GM18867 (cell line): Measurements from ENCODE around the gene PRPF4.
"Not testable (repeated sequence)": the region's sequence is repeated elsewhere in the genome, so short reads cannot be mapped to it uniquely, and the experiment has no call there.

Experiments used
- ATAC-seq: cut with Tn5 transposase; IDR thresholded peaks from one replicate; pipeline ENCODE4 v1.9.1; 2021; ENCODE audit warnings: mild to moderate bottlenecking, moderate library complexity; ENCODE audit not compliant: unreplicated experiment

The PRPF4 gene

DNA sequence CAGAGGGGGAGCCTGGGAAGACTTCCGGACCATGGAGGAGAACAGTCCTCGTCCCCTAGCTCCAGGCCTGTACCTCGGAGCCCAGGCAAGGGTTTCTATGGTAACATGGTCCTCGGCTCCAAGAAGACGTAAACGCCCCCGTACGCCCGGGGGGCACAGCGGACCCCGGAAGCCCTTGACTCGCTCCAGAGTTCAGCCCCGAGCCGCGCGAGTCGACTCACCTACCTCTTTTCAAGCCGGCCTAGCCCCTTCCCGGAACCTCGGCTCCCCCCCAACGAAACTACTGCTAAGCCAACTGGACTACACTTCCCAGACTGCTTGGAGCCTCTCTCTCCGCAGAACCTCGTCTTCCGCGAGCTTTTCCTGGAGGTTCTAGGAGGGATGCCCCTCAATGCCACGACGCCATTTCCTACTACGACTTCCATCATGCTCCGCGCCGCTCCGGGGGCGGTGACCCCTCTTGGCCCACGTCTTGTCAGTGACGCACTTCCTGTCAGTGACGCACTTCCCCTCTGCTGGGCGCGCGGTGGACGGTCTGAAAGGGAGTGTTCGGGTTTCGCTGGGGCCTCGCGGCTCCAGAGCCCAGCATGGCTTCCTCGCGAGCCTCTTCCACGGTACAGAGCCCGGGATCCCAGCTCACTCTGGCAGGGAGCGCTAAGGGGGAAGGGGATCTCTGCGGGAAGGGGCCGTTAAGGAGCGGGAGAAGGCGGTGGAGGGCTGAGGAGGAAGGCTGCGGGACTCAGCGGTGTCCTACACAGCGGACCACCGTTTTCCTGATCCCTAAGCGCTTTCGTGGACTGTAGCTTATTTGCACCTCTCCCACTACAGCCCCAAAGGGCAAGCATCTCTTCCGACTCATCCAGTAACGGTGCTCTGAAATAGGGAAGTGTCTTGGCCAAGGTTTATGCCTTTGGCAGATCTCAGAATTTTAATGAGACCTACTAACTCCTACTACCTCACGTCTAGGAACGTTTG, at the start of gene PRPF4, which contains the start of gene CDC26:
Gene PRPF4, plus strand, starts transcription at position 502 of the 975 bp plus-strand sequence. Its CDS starts 86 bp downstream, at position 588.
Gene CDC26, minus strand, starts transcription at position 416 of the 975 bp plus-strand sequence. CDS start 3,065 bp downstream, outside the sequence.
- peak; percentile 98 for ATAC-seq

DNA sequence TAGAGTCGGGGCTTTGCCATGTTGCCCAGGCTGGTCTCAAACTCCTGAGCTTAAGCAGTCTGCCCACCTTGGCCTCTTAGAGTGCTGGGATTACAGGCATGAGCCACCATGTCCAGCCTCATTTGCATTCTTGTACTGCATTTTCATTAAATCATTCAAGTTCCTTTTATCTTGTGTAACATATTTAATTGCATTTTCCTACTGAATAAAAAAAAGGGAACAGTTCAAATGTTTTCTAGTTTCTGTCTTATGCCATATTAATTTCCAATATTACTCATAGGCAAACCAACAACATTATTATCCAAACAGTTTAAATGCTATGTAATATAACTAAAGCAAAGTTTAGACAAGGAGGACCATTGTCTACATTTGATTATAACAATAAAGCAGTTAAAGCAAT, 48.0 kb upstream of the PRPF4 start:
- ATAC-seq, result no peak

DNA sequence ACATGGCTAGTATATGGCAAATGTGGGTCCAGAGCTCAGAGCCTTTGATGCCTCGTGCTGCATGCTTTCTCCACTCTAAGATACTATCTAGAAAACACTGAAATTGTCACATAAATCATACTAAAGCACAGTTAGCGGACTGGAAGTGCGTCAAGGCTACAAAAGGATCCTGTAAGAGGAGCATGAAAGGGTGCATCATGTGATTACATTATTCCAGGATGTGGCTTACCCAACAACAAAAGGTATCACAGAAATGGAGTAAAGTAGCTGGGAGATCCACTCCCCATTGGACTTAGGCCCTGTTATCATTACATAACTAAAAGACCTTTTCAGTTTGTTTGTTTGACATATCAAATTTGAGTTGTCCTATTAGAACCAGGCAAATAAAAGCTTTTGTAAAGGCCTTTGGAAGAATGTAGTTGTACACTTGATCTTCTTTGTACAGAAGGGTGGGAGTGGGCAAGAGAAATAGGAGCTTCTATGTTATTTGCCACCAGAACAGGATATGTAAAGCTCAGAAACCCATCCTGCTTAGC, 47.3 kb upstream of the PRPF4 start:
- ATAC-seq, result no peak

DNA sequence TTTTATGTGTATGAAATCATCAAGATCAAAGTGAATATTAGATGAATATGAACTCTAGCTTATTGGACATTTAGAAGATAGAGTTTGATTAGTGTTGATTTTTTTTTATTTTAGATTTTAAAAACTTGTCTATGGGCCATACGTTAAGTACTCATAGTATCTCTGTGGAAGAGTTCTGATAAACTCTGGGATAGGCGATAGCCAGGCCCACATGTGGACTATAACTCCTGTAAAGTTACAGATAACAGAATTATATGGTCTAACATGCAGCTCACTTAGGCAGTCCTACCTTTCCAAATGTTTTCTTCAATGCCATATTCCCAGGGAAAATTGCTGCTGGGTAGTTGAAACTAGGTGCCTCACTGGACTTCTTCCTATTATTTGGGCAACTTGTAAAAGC, 43.8 kb upstream of the PRPF4 start:
- ATAC-seq, result no peak

DNA sequence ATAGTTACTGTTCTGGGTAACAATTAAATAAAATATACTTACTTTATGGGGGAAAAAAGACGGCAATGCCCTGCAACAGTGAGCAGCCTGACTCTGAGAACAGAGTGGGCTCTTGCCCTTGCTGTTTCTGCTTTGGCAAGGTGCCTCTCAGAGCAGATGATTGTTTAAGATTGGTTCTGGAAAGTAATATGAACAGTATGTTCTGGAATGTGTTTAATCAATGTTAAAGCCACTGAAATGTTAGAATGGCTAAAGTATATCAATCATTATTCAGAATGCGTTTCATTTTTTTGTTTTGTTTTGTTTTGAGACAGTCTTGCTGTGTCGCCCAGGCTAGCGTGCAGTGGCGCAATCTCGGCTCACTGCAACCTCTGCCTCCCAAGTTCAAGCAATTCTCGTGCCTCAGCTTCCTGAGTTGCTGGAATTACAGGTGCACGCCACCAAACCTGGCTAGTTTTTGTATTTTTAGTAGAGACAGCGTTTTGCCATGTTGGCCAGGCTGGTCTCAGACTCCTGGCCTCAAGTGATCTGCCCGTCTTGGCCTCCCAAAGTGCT, 39.7 kb upstream of the PRPF4 start:
- ATAC-seq, result not testable (repeated sequence)

DNA sequence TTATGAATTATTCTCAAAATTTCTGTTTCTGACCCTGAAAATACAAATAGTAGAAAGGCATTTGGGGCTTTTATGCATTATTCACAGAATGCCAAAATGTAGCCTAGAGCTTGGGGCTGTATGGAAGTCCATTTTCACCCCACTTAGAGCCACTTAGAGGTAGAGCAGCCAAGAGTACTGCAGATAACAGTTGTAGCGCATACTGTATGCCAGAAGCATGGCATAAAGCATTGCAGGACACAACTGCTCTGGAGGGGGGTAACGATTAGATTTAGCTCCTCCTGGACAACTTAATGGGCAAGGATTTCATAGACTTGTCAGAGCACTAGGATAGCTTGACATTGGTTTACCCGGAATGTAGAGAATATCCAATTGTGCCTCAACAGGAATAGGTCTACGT, 38.4 kb upstream of the PRPF4 start:
- ATAC-seq, result no peak

DNA sequence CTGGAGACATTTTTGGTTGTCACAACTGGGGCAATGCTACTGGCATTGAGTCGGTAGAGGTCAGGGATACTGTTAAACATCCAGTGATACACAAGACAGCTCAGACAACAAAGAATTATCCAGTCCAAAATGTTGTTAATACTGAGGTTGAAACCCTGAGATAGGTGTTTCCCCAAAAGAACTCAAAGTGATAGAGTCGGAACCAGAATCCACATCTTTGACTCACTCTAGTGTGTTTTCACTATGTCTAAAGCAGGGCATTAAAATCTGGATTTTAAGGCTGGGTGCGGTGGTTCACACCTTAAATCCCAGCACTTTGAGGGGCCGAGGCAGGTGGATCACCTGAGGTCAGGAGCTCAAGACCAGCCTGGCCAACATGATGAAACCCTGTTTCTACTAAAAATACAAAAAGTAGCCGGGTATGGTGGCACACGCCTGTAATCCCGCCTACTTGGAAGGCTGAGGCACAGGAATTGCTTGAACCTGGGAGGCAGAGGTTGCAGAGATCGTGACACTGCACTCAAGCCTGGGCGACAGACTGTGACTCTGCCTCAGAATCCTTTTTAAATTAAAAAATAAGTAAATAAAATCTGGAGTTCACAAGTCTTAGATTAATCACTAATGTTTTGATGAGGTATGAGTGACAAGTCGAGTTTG, 37.1 kb upstream of the PRPF4 start:
- no peak for ATAC-seq

DNA sequence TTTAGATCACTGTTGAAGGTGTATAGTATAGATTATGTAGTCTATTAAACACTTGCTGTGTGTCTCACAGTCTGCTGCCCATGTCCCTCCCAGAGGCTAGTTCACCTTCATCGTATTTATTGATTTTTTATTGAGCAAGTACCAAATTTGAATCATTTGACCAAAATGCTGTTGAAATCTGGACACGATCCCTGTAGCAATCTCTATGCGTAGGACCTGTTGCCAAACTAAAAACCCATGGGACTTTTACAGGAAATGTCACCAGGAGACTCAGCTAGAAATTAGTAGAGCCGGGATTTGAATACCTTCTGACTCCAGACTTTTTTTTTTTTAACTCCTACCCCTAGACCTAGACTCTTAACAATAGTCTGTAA, 36.6 kb upstream of the PRPF4 start:
- ATAC-seq, result no peak

DNA sequence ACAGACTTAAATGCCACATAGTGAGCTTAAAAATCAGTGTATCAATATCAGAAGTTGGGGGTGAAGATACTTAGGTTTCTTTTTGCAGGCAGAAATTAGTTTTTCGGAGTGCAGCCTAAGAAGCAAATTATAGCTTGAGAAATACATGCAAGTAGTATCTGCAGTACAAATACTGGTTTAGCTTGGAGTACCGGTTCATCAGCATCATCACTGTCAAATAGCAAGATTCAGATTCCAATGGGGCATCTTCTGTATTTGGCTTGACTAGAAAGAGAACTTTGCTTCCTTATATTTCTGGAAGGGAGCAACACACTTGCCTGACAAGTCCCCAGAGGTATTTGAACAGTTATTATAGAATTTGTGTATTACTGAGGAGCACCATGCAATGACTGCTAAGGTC, 34.3 kb upstream of the PRPF4 start:
- no peak for ATAC-seq

DNA sequence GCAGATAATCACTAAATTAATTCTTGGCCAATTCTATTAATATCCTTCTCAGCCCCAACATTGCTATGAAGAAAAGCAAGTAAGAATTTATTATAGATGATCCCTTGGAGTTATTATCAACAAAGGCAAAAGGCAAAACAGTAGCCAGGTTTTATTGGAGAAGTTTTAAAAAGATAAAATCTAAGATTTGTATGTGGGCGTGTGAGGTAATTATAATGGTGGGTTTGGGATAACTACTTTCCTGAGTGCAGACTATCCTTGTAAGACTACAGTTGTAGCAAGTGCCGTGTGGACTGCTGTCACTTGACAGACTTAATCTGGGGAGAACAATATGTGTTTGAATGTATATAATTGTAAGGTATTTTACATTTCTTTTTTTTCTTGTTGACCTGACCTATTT, 30.9 kb upstream of the PRPF4 start:
- ATAC-seq, result no peak

DNA sequence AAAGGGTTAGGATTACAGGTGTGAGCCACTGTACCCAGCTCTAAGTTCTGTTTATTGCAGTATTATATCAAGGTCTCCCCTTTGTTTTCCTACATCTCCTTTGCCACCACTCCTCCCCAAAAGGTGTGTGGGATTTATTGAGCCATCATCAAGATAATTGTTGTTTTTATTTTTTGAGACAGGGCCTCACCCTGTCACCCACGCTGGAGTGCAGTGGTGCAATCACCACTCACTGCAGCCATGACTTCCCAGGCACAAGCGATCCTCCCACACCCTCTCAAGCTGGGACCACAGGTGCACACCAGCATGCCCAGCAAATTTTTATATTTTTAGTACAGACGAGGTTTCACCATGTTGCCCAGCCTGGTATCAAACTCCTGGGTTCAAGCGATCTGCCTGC, 29.6 kb upstream of the PRPF4 start:
- no peak for ATAC-seq

DNA sequence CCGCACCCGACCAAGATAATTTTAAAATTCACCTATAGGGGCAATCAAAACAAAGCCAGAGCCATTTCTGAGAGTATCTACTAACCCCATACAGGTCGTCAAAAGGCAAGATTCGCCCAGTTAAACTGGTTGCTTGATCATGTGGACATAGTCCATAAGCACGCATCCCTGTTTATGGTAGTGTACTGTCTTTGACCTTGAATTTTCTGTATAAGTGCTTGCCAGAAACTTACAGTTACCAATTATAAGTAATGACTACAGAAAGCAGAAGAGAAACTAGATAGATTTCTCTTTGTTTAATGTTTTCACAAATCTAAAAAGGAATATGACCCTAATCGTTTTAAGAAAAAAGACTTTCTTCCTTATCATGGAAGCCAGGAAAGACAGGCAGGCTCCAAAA, 28.5 kb upstream of the PRPF4 start:
- ATAC-seq, result no peak

DNA sequence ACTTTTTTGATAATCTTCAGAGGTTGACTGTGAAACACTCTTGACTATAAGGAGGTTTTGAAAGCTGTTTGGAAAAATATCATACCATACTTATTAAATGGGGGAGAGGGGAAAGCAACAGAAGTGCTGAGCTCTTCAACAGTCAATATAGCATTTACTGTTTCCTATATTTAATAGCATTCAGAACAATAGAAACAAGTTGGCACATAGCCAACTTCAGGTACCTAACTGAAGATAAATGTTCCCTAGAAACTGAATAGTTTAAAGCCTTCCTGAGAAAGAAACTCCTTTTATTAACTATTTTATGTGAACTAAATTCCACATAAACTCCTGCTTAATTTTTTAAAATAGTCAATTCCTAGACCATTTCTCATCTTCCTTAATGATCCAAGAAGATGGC, 27.8 kb upstream of the PRPF4 start:
- no peak for ATAC-seq

DNA sequence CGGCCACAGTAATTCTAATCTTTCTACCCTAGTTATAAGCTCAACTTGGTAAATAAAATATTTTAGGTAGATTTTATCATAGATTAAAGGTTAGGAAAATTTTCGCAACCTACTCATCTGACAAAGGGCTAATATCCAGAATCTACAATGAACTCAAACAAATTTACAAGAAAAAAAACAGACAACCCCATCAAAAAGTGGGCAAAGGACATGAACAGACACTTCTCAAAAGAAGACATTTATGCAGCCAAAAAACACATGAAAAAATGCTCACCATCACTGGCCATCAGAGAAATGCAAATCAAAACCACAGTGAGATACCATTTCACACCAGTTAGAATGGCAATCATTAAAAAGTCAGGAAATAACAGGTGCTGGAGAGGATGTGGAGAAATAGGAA, 25.8 kb upstream of the PRPF4 start:
- not testable (repeated sequence) for ATAC-seq

DNA sequence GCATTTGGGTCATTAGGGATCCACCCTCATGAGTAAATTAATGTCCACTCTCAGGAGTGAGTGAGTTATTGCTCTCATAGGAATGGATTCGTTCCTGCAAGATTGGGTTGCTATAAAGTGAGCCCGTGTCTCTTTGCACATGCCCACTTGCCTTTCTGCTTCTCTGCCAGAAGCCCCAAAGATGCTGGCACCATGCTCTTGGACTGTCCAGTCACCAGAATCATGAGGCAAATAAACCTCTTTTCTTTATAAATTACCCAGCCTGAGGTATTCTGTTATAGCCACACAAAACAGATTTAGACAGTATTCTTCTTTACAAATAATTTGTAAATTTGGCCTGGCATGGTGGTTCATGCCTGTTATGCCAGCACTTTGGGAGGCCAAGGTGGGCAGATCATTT, 24.7 kb upstream of the PRPF4 start:
- no peak for ATAC-seq

DNA sequence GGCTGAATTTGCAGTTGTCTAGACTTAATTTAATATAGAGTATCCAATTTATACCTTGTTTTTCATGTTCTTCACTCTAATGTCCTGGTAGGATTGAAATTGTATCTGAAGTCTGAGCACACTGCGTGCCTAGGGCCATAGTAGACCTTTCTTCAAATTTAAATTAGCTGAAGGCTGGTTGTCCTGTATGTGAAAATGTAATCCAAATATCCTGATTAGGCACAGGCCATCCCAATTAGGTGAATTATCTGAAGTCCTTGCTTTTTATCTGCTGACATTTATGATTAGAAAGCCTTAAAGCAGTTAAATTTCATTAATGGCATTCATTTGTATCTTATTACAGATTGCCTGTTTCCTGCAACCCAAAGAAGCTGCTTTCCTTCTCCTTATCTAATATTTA, 20.5 kb upstream of the PRPF4 start:
- ATAC-seq, result no peak

DNA sequence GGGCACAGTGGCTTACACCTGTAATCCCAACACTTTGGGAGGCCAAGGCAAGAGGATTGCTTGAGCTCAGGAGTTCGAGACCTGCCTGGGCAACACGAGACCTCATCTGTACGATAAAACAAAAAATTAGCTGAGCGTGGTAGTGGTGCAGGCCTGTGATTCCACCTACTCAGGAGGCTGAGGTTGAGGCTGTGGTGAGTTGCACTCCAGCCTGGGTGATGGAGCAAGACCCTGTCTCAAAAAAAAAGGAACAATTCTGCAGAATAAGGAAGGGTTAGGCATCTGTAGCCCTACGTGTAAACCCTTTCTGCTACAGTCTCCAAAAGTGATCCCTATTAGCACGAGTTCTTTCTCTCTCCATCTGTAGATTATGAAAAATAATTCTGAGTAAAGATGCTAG, 20.0 kb upstream of the PRPF4 start:
- no peak for ATAC-seq

DNA sequence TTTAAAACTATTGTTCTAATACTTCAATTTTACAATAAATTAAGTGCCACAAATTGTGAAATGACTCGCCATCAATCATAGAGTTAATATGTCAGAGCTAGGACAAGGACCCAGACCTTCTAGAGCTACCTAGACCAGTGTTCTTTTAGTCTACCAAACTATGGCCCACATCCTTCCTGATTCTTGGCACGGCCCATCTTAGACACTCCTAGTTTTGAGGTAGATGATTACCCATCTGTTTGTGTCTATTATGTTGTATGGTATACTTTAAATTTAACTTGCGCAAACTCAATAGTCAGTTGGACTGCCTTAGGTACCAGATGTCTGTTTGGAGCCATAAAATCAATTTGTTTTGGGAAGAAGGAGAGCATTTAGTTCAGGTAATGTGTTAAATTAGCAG, 17.6 kb upstream of the PRPF4 start:
- no peak for ATAC-seq

DNA sequence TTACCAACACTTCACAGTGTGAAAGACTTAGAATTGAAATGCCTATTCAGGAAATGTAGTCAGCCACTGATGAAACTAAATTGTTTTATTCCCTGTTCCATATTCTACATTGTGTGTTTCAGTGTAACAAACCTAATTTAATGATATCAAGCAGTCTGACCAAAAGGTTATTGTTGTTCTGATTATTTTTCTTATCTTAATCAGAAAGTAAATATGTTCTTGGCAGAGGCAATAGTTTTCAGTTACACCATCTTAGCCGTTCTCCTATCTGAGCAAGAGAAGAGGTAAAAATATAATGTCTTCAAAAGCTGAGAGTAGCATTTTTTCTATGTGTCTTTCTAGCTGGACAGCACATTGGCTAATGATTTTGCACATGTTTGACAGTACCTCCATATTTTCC, 17.2 kb upstream of the PRPF4 start:
- ATAC-seq, result no peak

DNA sequence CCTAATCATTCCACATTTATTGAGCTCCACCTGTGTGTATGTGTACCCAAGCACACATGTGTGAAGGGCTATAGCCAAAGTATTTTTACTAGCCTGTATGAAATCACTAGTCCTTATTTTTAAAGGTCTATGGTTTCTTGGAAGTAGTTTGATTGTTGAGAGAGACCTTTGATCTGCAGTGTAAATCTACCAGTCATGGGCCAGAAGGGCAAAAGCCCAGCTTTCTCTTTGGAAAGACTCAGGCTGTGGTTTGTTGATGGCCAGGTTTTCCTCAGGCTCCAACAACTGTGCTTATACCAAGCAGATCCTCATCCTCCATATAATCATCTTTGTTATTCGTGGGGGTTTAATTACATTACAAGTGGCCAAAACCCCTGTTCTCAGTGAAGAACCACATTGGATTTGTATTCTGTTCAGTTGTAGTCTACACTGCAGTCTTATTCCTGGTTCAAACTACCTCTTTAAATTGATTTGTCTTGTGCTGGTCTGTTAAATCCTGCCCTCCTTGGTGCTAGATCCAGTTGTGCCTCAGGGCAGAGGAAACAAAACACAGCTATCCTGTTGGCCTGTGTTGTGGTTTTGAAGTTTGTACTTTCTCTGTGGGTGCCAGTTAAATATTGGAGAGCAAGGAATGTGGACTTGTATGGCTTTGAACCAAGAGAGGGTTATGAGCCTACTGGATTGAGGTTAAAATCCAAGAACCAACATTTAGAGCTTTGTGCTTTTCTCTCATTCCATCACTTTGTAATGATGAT, 13.4 kb upstream of the PRPF4 start:
- no peak for ATAC-seq

DNA sequence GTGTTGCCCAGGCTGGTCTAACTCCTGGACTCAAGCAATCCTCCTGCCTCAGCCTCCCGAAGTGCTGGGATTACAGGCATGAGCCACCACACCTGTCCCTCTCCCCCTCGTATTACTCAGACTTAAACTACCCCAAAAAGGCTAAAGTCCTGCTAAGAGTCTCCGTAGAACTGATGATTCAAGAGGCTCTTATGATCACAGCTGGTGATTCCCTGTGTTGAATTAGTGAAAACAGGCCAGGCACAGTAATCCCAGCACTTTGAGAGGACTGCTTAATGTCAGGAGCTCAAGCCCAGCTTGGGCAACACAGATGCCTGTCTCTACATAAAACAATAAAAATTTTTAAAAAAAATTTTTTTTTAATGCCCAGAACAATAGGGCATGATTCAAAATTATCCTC, 9.3 kb upstream of the PRPF4 start:
- ATAC-seq, result no peak
